OCI-LY1 (cell line): ENCODE measurements around the gene ZNF254.

Experiments used
- H2AFZ ChIP-seq: fragments of 200-600 bp; sonication (generic), shearing (Covaris generic); 2 replicates; pipeline ENCODE4 v1.6.0; 2014; ENCODE audit warnings: antibody characterized with exemption, mild to moderate bottlenecking, low read length
- H3F3A ChIP-seq: fragments of 200-600 bp; sonication (generic), shearing (Covaris generic); 2 replicates; pipeline ENCODE4 v1.6.0; 2014; ENCODE audit warnings: mild to moderate bottlenecking, antibody characterized with exemption, low read length, moderate library complexity; ENCODE audit not compliant: insufficient read depth
- H3K27ac ChIP-seq: fragments of 200-600 bp; sonication (generic); 2 replicates; pipeline ENCODE4 v1.5.1; 2014; ENCODE audit warnings: low read length, mixed run types, mild to moderate bottlenecking, low read depth; ENCODE audit not compliant: poor library complexity, severe bottlenecking
- H3K27me3 ChIP-seq: fragments of 200-600 bp; sonication (generic); 2 replicates; pipeline ENCODE4 v1.6.0; 2014; ENCODE audit warnings: antibody characterized with exemption, mild to moderate bottlenecking, low read length, moderate library complexity; ENCODE audit not compliant: insufficient read depth
- H3K36me3 ChIP-seq: fragments of 200-600 bp; sonication (generic); 2 replicates; pipeline ENCODE4 v1.6.1; 2014; ENCODE audit warnings: mild to moderate bottlenecking, antibody characterized with exemption, low read length, moderate library complexity, mixed read lengths; ENCODE audit not compliant: insufficient read depth
- H3K4me1 ChIP-seq: fragments of 200-600 bp; sonication (generic); 2 replicates; pipeline ENCODE4 v1.5.1; 2014; ENCODE audit warnings: mild to moderate bottlenecking, low read length, moderate library complexity; ENCODE audit not compliant: insufficient read depth, severe bottlenecking
- H3K4me2 ChIP-seq: fragments of 200-600 bp; sonication (generic), shearing (Covaris generic); 2 replicates; pipeline ENCODE4 v1.6.1; 2014; ENCODE audit warnings: low read length
- H3K4me3 ChIP-seq: fragments of 200-600 bp; sonication (generic); 2 replicates; pipeline ENCODE4 v1.5.1; 2014; ENCODE audit warnings: low read length, low read depth, mild to moderate bottlenecking, mixed read lengths; ENCODE audit not compliant: poor library complexity, severe bottlenecking
- H3K79me2 ChIP-seq: fragments of 200-600 bp; shearing (Covaris generic); 2 replicates; pipeline ENCODE4 v1.6.1; 2016; ENCODE audit warnings: mixed run types, low read length, mixed read lengths; ENCODE audit not compliant: insufficient read depth
- H3K9ac ChIP-seq: fragments of 200-600 bp; sonication (generic), shearing (Covaris generic); 2 replicates; pipeline ENCODE4 v1.6.1; 2014; ENCODE audit warnings: mild to moderate bottlenecking, low read length, mixed read lengths
- H3K9me2 ChIP-seq: fragments of 200-600 bp; sonication (generic), shearing (Covaris generic); 2 replicates; pipeline ENCODE4 v1.6.1; 2014; ENCODE audit warnings: low read depth, mild to moderate bottlenecking, low read length, mixed read lengths
- H3K9me3 ChIP-seq: fragments of 200-600 bp; shearing (Covaris generic); 2 replicates; pipeline ENCODE4 v1.6.1; 2014; ENCODE audit warnings: low read length, mixed read lengths
- H4K20me1 ChIP-seq: fragments of 200-600 bp; sonication (generic), shearing (Covaris generic); 2 replicates; pipeline ENCODE4 v1.6.0; 2016; ENCODE audit warnings: mild to moderate bottlenecking, low read length; ENCODE audit not compliant: insufficient read depth
- EZH2 ChIP-seq: fragments of 200-600 bp; sonication (generic), shearing (Covaris generic); IDR thresholded peaks from 2 replicates; pipeline ENCODE4 v1.8.0; 2017; ENCODE audit warnings: borderline replicate concordance, mixed run types, mild to moderate bottlenecking, antibody characterized with exemption, low read length, moderate library complexity, mixed read lengths
- TF ChIP-seq, protein P1 (sequence below): fragments of 200-600 bp; sonication (generic), shearing (Covaris generic); IDR thresholded peaks from 2 replicates; pipeline ENCODE4 v1.5.1; 2017; ENCODE audit warnings: mild to moderate bottlenecking, antibody characterized with exemption, low read length, moderate library complexity, mixed read lengths

ZNF254 gene

DNA sequence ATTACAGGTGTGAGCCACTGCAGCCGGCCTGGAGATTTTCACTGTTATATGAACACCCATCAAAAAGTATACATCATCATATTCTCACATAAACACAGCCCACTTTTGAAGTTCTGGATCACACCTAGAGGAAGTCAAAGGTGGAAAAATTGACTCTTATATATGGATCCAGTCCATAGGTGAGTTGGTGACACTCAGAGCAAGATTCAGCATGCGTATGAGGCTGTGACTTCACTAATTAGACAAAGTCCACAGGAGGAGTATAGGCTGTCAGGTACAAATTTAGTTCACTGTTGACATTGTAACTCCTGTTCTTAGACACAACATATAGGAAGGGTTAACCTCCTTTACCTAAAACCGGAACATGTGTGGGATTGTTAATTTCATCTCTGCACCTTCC lies 31.4 kb upstream of the ZNF254 start:
- peaks cover 85% of the 10 kb centered on the region for H3K36me3 ChIP-seq
- H3K79me2 ChIP-seq = no peaks in the 10 kb centered on the region
- H3K9ac ChIP-seq = no peak overlapping the region
- H3K27me3 ChIP-seq = no peaks in the 10 kb centered on the region
- no peaks in the 10 kb centered on the region for H3F3A ChIP-seq
- H3K4me1 ChIP-seq = no peaks in the 10 kb centered on the region
- no peaks in the 10 kb centered on the region for H4K20me1 ChIP-seq
- H3K4me2 ChIP-seq = no peak overlapping the region
- H3K4me3 ChIP-seq = no peak overlapping the region
- H3K9me3 ChIP-seq = no peaks in the 10 kb centered on the region
- no peak overlapping the region for H2AFZ ChIP-seq
- H3K9me2 ChIP-seq = no peaks in the 10 kb centered on the region
- H3K27ac ChIP-seq = no peak overlapping the region
- no peak for TF ChIP-seq EZH2
- TF ChIP-seq, protein P1, sequence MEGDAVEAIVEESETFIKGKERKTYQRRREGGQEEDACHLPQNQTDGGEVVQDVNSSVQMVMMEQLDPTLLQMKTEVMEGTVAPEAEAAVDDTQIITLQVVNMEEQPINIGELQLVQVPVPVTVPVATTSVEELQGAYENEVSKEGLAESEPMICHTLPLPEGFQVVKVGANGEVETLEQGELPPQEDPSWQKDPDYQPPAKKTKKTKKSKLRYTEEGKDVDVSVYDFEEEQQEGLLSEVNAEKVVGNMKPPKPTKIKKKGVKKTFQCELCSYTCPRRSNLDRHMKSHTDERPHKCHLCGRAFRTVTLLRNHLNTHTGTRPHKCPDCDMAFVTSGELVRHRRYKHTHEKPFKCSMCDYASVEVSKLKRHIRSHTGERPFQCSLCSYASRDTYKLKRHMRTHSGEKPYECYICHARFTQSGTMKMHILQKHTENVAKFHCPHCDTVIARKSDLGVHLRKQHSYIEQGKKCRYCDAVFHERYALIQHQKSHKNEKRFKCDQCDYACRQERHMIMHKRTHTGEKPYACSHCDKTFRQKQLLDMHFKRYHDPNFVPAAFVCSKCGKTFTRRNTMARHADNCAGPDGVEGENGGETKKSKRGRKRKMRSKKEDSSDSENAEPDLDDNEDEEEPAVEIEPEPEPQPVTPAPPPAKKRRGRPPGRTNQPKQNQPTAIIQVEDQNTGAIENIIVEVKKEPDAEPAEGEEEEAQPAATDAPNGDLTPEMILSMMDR = no peak

DNA sequence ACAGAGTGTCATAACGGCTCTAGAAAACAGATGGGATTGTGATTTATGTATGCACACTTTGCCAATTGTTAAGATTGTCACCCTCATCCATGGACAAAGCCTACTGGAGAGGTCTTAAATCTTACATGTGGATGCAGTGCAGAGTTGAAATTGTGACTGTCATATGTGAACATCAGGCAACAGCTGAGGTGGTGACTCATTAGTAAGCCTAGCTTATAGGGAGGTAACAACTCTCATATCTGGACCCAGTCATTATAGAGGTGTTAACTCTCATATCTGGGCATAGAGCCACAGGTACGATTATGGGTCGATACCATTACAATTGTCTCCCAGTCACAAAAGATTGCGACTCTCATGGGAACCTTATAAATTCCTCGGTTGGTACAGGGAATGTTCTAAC lies 29.8 kb upstream of the ZNF254 start:
- Histone ChIP-seq H3K27me3 (no peaks in the 10 kb centered on the region), H3K4me1 (no peaks in the 10 kb centered on the region), H3F3A (no peaks in the 10 kb centered on the region), H3K4me3 (no peak overlapping the region), H3K79me2 (no peaks in the 10 kb centered on the region), H3K9me3 (no peaks in the 10 kb centered on the region), H2AFZ (no peak overlapping the region), H3K4me2 (no peak overlapping the region), H3K36me3 (peaks cover 75% of the 10 kb centered on the region), H3K27ac (no peak overlapping the region), H3K9me2 (no peaks in the 10 kb centered on the region), H3K9ac (no peak overlapping the region), H4K20me1 (no peaks in the 10 kb centered on the region)
- TF ChIP-seq EZH2 = no peak
- TF ChIP-seq, protein P1 = no peak

DNA sequence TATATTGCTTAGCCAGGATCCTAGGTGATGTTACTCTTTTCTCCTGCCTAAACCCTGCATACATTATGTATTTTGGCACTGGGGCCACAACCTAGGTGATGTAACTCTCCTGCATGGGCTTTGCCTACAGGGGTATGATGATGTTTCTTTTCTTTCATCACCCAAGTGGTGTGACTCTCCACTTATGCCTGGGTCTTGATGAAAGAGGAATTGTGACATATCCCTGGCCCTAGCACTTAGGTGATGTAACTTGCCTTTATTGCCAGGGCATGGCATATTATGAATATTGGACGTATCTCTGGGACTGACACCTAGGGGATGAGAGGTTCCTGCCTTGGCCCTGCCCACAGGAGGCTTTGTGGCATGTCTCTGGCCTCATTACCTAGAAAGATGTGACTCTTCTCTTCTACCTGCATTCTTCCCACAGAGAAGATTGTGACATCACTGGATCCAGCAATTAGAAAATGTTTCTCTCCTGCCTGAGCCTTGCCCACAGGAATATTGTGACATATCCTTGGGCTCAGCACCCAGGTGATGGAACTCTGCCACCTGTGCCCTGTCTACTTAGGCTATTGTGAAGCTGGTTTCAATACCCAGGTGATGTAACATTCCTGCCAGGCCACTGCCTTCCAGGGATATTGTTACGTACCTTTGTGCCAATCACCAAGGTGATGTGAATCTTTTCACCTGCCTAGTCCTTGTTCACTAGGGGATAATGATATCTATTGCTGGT lies 27.3 kb upstream of the ZNF254 start:
- Histone ChIP-seq H3K27me3 (no peaks in the 10 kb centered on the region), H3K9me3 (no peaks in the 10 kb centered on the region), H3K27ac (no peak overlapping the region), H4K20me1 (no peaks in the 10 kb centered on the region), H3K4me1 (no peaks in the 10 kb centered on the region), H3F3A (no peaks in the 10 kb centered on the region), H3K9me2 (no peaks in the 10 kb centered on the region), H3K4me2 (no peak overlapping the region), H3K4me3 (no peak overlapping the region), H3K79me2 (no peaks in the 10 kb centered on the region), H3K36me3 (peaks cover 50% of the 10 kb centered on the region), H3K9ac (no peak overlapping the region), H2AFZ (no peak overlapping the region)
- TF ChIP-seq, protein P1 = no peak
- no peak for TF ChIP-seq EZH2
